Osteocyte (in vitro differentiated cells): ENCODE results near the gene NDP. TPM values are rescaled to one million over a fixed set of nuclear protein-coding genes. Genes with fewer than 3 reads are reported as not detected.

Source experiments
- DNase-seq: peaks from one replicate; pipeline ENCODE4 v3.0.0; 2021; ENCODE audit warnings: mixed read lengths; ENCODE audit not compliant: unreplicated experiment; ENCODE audit errors: extremely low spot score
- H3K27ac Mint-ChIP-seq: one replicate; pipeline ENCODE4 v1.8.0; 2021; ENCODE audit warnings: mild to moderate bottlenecking, mixed read lengths; ENCODE audit not compliant: unreplicated experiment
- H3K27me3 Mint-ChIP-seq: one replicate; pipeline ENCODE4 v1.8.0; 2021; ENCODE audit warnings: mixed read lengths; ENCODE audit not compliant: unreplicated experiment
- H3K36me3 Mint-ChIP-seq: one replicate; pipeline ENCODE4 v1.8.0; 2021; ENCODE audit warnings: mixed read lengths; ENCODE audit not compliant: unreplicated experiment
- H3K4me1 Mint-ChIP-seq: one replicate; pipeline ENCODE4 v1.8.0; 2021; ENCODE audit warnings: mixed read lengths; ENCODE audit not compliant: unreplicated experiment
- H3K4me3 Mint-ChIP-seq: one replicate; pipeline ENCODE4 v1.8.0; 2021; ENCODE audit warnings: mild to moderate bottlenecking, moderate library complexity, mixed read lengths; ENCODE audit not compliant: unreplicated experiment
- H3K9me3 Mint-ChIP-seq: one replicate; pipeline ENCODE4 v1.8.0; 2021; ENCODE audit warnings: mixed read lengths; ENCODE audit not compliant: unreplicated experiment
- total RNA-seq: library from RNA; stranded (reverse); gene quantifications from 2 replicates; pipeline ENCODE4 v1.2.1, GENCODE V29; 2021
- TF ChIP-seq, protein P1 (sequence below): fragments of 200-600 bp; sonication (generic); IDR thresholded peaks from 2 replicates; pipeline ENCODE4 v1.5.0; 2021; ENCODE audit warnings: antibody characterized with exemption, mild to moderate bottlenecking, moderate library complexity

Gene NDP
- total RNA-seq, 1 donor from 2014 or later = not detected

DNA sequence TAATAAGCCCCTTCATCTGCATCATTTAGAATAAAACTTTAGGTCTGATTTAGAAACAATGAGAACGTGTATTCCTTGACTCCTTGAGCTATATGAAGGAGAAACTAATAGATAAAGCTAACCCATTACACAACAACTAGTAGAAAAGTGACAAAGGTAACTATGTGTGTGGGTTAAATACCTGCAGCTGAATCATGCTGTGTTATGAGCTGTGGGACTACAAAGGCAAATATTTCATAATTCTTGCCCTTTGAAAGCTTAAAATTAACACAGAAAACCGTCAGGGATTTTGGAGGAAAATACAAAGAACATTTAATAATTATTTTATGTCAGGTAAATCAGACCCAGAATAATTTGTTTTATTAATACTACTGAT lies 898 bp upstream of the NDP start:
- Mint-ChIP-seq H3K36me3 (no peaks in the 10 kb centered on the region), H3K9me3 (peaks cover 8% of the 10 kb centered on the region), H3K4me3 (no peak overlapping the region), H3K27me3 (peaks cover 11% of the 10 kb centered on the region), H3K27ac (no peak overlapping the region), H3K4me1 (peaks cover 2% of the 10 kb centered on the region)
- TF ChIP-seq, protein P1, sequence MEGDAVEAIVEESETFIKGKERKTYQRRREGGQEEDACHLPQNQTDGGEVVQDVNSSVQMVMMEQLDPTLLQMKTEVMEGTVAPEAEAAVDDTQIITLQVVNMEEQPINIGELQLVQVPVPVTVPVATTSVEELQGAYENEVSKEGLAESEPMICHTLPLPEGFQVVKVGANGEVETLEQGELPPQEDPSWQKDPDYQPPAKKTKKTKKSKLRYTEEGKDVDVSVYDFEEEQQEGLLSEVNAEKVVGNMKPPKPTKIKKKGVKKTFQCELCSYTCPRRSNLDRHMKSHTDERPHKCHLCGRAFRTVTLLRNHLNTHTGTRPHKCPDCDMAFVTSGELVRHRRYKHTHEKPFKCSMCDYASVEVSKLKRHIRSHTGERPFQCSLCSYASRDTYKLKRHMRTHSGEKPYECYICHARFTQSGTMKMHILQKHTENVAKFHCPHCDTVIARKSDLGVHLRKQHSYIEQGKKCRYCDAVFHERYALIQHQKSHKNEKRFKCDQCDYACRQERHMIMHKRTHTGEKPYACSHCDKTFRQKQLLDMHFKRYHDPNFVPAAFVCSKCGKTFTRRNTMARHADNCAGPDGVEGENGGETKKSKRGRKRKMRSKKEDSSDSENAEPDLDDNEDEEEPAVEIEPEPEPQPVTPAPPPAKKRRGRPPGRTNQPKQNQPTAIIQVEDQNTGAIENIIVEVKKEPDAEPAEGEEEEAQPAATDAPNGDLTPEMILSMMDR = no peak
- no peak for DNase-seq

DNA sequence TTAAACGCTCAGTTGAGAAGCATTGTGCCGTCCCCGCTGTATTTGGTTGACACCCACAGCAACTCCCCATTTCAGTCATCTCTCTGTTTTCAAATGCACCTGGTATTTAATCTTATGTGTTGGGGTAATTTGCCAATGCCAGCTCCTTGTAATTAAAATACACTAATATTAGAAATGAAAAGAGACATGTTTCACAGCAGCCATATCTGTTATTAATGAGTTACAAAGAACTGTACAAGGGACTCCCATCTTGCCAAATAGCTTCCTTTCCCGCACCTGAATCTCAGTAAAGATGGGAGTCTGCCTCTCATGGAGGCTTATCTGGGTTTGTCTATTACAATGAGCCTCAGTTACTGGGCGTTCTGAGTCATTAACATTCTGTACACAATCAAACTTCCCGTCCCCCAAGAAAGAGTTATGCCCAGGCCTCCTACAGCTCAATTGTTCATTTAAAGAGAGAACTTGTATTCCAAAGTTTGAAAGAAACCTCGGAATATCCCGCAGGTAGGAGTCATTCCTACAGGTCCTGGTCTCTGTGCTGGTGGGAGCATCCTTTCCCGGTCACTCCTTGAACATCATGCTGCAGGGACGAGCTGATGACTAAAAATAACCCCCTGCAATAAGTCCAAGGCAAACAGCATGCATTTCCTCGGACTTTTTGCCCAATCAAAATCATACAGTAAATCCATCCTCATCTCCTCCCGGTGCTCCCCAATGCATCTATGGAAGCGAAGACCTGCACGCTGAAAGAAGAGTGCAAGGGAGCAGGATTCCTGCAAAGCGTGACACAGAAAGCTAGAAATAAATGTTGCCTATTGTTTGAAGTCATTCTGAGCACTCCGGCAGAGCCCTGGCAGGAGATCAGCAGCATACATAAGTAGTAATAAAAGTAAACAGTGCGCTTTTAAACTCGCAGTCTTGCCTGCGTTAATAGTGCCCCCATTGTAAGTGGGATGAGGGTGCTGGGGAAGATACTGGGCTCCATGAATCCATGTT lies 926 bp downstream of the NDP start:
- no peaks in the 10 kb centered on the region for H3K9me3 Mint-ChIP-seq
- peaks cover 9% of the 10 kb centered on the region for H3K27me3 Mint-ChIP-seq
- TF ChIP-seq, protein P1 = no peak
- peaks cover 2% of the 10 kb centered on the region for H3K4me1 Mint-ChIP-seq
- no peak for DNase-seq
- no peak overlapping the region for H3K27ac Mint-ChIP-seq
- no peak overlapping the region for H3K4me3 Mint-ChIP-seq
- no peaks in the 10 kb centered on the region for H3K36me3 Mint-ChIP-seq

DNA sequence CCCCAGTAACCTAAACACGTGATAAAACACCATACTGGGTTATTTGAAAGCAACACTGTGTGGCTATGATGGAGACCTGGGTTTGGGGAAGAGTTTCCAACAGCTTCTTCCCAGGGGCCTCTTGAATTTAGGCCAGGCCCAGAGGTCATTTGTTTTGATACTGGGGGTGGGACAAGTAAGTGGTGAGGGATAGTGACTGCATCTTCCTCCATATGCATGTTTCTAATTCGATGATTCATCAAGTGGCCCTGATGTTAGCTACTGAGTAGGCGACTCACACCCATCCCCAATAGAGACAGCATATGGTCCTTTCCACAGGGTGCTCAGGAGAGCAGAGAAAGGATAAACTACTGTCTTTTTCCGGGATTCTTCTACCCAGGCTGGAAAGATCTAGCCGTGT lies 2.7 kb downstream of the NDP start:
- H3K4me3 Mint-ChIP-seq = no peak overlapping the region
- no peak for DNase-seq

DNA sequence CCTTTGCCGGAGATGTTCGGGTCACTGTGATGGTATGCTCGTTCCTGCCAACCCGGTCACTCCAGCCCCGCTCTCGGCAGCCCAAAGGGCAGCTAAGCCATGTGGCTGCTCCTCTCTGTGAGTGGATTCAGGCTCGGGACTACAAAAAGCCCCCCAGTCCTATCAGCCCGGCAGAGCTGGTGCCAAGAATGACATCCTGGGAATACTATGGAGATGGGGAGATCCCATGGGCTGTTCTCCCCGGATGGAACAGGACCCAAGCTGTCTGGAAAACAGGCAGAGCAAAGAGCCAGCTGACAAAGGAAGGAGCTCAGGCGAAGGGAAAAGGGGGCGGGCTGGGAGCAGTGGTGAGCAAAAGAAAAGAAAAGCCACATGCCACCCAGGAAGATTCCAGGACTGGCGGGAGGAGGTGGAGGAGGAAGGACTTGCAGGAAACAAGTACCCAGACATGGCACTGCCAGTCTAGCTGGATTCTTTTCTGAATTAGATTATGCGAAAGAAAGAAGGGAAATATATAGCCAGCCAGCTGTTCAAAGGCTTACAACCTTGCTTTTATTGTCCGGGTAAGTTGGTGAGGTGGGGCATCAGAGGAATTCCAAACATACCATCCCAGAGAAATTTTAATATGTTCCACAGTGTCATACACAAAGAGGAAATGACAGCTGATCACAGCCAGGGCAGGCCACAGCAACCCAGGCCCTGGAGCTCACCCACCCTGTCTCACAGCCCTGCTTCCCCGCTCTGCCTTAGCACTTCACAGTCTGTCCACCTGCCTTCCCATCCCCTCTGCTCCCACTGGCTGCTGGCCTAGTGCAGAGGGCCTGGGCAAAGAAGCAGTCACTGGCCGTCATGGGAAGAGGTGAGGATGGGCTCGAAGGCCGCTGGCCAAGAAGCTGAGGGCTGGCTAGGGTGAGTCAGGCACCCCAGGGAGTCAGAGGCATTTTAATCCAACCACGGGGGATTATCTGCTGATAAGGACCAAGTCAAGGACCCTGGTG lies 3.4 kb downstream of the NDP start:
- Mint-ChIP-seq H3K9me3 (no peaks in the 10 kb centered on the region), H3K4me1 (peaks cover 2% of the 10 kb centered on the region), H3K4me3 (no peak overlapping the region), H3K36me3 (no peaks in the 10 kb centered on the region), H3K27ac (no peak overlapping the region), H3K27me3 (peaks cover 9% of the 10 kb centered on the region)
- TF ChIP-seq, protein P1 = no peak
- no peak for DNase-seq

More for the DNA sequence above, 2.7 kb downstream of the NDP start:
- no peak overlapping the region for H3K27ac Mint-ChIP-seq
- H3K27me3 Mint-ChIP-seq = peaks cover 9% of the 10 kb centered on the region
- H3K4me1 Mint-ChIP-seq = peaks cover 2% of the 10 kb centered on the region
- TF ChIP-seq, protein P1 = no peak
- no peaks in the 10 kb centered on the region for H3K9me3 Mint-ChIP-seq
- no peaks in the 10 kb centered on the region for H3K36me3 Mint-ChIP-seq
